ENCODE data around the gene GNRH2. TPM values are rescaled to one million over a fixed set of nuclear protein-coding genes. Genes with fewer than 3 reads are reported as not detected.

Gene GNRH2
- polyA plus RNA-seq, 1 donor (not counting 4 experiments of a cell fraction or from before 2014, with no cell fraction given) = 0.18 TPM

DNA sequence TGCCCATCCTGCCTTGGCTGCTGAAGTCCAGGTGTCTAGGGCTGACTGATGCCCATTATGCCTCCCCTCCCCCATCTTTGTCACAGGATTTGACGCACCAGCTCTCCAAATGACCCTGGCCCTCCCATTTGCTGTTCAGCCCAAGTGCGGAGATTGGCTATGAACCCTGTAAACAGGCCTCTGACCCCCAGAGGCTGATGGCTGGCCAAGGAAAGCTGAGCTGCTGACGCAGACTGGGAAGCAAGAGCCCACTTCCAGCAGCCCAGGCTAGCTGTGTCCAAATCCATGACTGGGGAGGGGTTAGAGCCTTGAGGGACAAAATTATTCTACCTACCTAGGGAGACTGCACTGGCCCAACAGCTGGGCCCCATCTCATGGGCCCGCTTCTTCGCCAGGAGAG lies 797 bp upstream of the GNRH2 start:
- Histone ChIP-seq H4K20me1 (ENCODE audit: control insufficient read depth, extremely low read depth, insufficient read depth, low read length) (no peaks in the 10 kb centered on the region), H3K79me2 (ENCODE audit: control insufficient read depth, insufficient read depth, low read length) (peaks cover 12% of the 10 kb centered on the region), H3K4me3 (ENCODE audit: control insufficient read depth in 2 of 3, extremely low read depth in 1 of 3, insufficient read depth in 2 of 3, low read depth in 1 of 3, low read length in 3 of 3) (no peak overlapping the region), H3K27me3 (ENCODE audit: control insufficient read depth, extremely low read depth, insufficient read depth, low read length) (no peaks in the 10 kb centered on the region), H3K4me1 (ENCODE audit: control insufficient read depth, extremely low read depth, insufficient read depth, low read length) (no peaks in the 10 kb centered on the region), H3K9ac (ENCODE audit: control insufficient read depth, extremely low read depth, insufficient read depth, low read length) (no peak overlapping the region), H3K9me1 (ENCODE audit: control insufficient read depth, extremely low read depth, insufficient read depth, low read length) (no peaks in the 10 kb centered on the region), H3K36me3 (ENCODE audit: control insufficient read depth in 2 of 2, extremely low read depth in 1 of 2, insufficient read depth in 2 of 2, low read length in 2 of 2) (peaks cover 10 to 21% of the 10 kb centered on the region in 2 experiments), H2AFZ (ENCODE audit: control insufficient read depth, low read length) (no peak overlapping the region), H3K4me2 (ENCODE audit: control insufficient read depth, extremely low read depth, insufficient read depth, low read depth, low read length) (no peak overlapping the region), H3K27ac (ENCODE audit: control insufficient read depth, insufficient read depth, low read length) (no peak overlapping the region), H3K9me3 (ENCODE audit: control insufficient read depth, low read depth, low read length) (no peaks in the 10 kb centered on the region)
- TF ChIP-seq, protein P1, sequence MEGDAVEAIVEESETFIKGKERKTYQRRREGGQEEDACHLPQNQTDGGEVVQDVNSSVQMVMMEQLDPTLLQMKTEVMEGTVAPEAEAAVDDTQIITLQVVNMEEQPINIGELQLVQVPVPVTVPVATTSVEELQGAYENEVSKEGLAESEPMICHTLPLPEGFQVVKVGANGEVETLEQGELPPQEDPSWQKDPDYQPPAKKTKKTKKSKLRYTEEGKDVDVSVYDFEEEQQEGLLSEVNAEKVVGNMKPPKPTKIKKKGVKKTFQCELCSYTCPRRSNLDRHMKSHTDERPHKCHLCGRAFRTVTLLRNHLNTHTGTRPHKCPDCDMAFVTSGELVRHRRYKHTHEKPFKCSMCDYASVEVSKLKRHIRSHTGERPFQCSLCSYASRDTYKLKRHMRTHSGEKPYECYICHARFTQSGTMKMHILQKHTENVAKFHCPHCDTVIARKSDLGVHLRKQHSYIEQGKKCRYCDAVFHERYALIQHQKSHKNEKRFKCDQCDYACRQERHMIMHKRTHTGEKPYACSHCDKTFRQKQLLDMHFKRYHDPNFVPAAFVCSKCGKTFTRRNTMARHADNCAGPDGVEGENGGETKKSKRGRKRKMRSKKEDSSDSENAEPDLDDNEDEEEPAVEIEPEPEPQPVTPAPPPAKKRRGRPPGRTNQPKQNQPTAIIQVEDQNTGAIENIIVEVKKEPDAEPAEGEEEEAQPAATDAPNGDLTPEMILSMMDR (optimal IDR thresholded peaks at IDR 0.05 in 1 of 3, IDR thresholded peaks at IDR 0.05 in 1 of 3, conservative IDR thresholded peaks at IDR 0.05 in 1 of 3; ENCODE audit: extremely low read depth in 1 of 3, insufficient read depth in 2 of 3, low read length in 3 of 3) = no peak
- no peak for TF ChIP-seq EZH2 (IDR thresholded peaks at IDR 0.05; ENCODE audit: low read length)
- dilution Hi-C loops (cut with MboI; ENCODE audit: extremely low pct_ligation_motif_present, low sequenced_read_pairs) = no loop called here
- no peak for FAIRE-seq
- no peak for DNase-seq (ENCODE audit: low read depth, low spot score)

DNA sequence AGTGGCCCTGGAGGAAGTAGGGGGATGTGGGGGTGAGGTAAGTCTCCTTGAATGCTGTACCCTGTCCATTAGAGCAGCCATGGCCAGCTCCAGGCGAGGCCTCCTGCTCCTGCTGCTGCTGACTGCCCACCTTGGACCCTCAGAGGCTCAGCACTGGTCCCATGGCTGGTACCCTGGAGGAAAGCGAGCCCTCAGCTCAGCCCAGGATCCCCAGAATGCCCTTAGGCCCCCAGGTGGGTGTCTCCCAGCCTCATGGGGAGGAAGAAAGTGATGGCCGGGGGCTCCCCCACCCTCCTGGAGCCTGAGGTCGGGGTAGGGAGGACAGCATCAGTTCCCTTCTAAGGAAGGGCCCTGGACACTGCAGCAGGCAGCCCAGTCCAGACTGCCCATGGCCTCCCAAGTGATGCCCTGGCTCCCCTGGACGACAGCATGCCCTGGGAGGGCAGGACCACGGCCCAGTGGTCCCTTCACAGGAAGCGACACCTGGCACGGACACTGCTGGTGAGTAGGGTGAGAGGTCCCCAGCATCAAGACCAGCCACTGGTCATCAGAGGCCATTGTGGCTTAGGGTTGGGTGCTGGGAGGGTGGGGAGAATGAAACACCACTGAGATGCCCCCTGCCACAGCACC lies 1.0 kb downstream of the GNRH2 start:
- TF ChIP-seq, protein P1 (optimal IDR thresholded peaks at IDR 0.05 in 1 of 3, IDR thresholded peaks at IDR 0.05 in 1 of 3, conservative IDR thresholded peaks at IDR 0.05 in 1 of 3; ENCODE audit: extremely low read depth in 1 of 3, insufficient read depth in 2 of 3, low read length in 3 of 3) = no peak
- TF ChIP-seq EZH2 (IDR thresholded peaks at IDR 0.05; ENCODE audit: low read length) = no peak
- H3K27me3 ChIP-seq (ENCODE audit: control insufficient read depth, extremely low read depth, insufficient read depth, low read length) = no peaks in the 10 kb centered on the region
- peaks cover 14 to 17% of the 10 kb centered on the region in 2 experiments for H3K36me3 ChIP-seq (ENCODE audit: control insufficient read depth in 2 of 2, extremely low read depth in 1 of 2, insufficient read depth in 2 of 2, low read length in 2 of 2)
- no peak overlapping the region for H2AFZ ChIP-seq (ENCODE audit: control insufficient read depth, low read length)
- H3K4me2 ChIP-seq (ENCODE audit: control insufficient read depth, extremely low read depth, insufficient read depth, low read depth, low read length) = no peak overlapping the region
- H3K27ac ChIP-seq (ENCODE audit: control insufficient read depth, insufficient read depth, low read length) = no peak overlapping the region
- no peaks in the 10 kb centered on the region for H3K4me1 ChIP-seq (ENCODE audit: control insufficient read depth, extremely low read depth, insufficient read depth, low read length)
- no peak for DNase-seq (ENCODE audit: low read depth, low spot score)
- no peak for FAIRE-seq
- dilution Hi-C loops (cut with MboI; ENCODE audit: extremely low pct_ligation_motif_present, low sequenced_read_pairs) = no loop called here
- no peak overlapping the region for H3K9ac ChIP-seq (ENCODE audit: control insufficient read depth, extremely low read depth, insufficient read depth, low read length)
- H3K9me3 ChIP-seq (ENCODE audit: control insufficient read depth, low read depth, low read length) = no peaks in the 10 kb centered on the region
- H3K9me1 ChIP-seq (ENCODE audit: control insufficient read depth, extremely low read depth, insufficient read depth, low read length) = no peaks in the 10 kb centered on the region
- no peaks in the 10 kb centered on the region for H4K20me1 ChIP-seq (ENCODE audit: control insufficient read depth, extremely low read depth, insufficient read depth, low read length)
- H3K4me3 ChIP-seq (ENCODE audit: control insufficient read depth in 2 of 3, extremely low read depth in 1 of 3, insufficient read depth in 2 of 3, low read depth in 1 of 3, low read length in 3 of 3) = no peak overlapping the region
- H3K79me2 ChIP-seq (ENCODE audit: control insufficient read depth, insufficient read depth, low read length) = peaks cover 14% of the 10 kb centered on the region

All from keratinocyte (primary cell).